ENCODE results near the gene DNM2. TPM values are rescaled to one million over a fixed set of nuclear protein-coding genes. Genes with fewer than 3 reads are reported as not detected.

The DNM2 gene
- total RNA-seq, 1 donor from 2014 or later = 184 TPM

- Mint-ChIP-seq H3K27me3 (ENCODE audit: unreplicated experiment) (peaks cover 15% of the 10 kb centered on the region), H3K4me3 (ENCODE audit: unreplicated experiment) (peak overlapping the region; percentile 59), H3K9me3 (ENCODE audit: unreplicated experiment) (peaks cover 6% of the 10 kb centered on the region), H3K27ac (ENCODE audit: unreplicated experiment) (no peak overlapping the region), H3K36me3 (ENCODE audit: low read depth, unreplicated experiment) (peaks cover 23% of the 10 kb centered on the region), H3K4me1 (ENCODE audit: unreplicated experiment) (peaks cover 35% of the 10 kb centered on the region)
- TF ChIP-seq CTCF (IDR thresholded peaks at IDR 0.05; ENCODE audit: unreplicated experiment) = no peak
- DNase-seq (ENCODE audit: low spot score) = no peak
These were observed 43.8 kb downstream of the DNM2 start for GRCh38 chr19:10761443-10762250.

- Mint-ChIP-seq H3K27me3 (ENCODE audit: unreplicated experiment) (peaks cover 12% of the 10 kb centered on the region), H3K4me3 (ENCODE audit: unreplicated experiment) (no peak overlapping the region), H3K9me3 (ENCODE audit: unreplicated experiment) (peaks cover 6% of the 10 kb centered on the region), H3K36me3 (ENCODE audit: low read depth, unreplicated experiment) (peaks cover 26% of the 10 kb centered on the region), H3K27ac (ENCODE audit: unreplicated experiment) (no peak overlapping the region), H3K4me1 (ENCODE audit: unreplicated experiment) (peaks cover 30% of the 10 kb centered on the region)
- no peak for TF ChIP-seq CTCF (IDR thresholded peaks at IDR 0.05; ENCODE audit: unreplicated experiment)
- DNase-seq (ENCODE audit: low spot score) = no peak
These were observed 44.8 kb downstream of the DNM2 start for GRCh38 chr19:10762656-10763055.

GRCh38 chr19:10763411-10763810, 45.5 kb downstream of the DNM2 start:
- Mint-ChIP-seq H3K9me3 (ENCODE audit: unreplicated experiment) (peaks cover 6% of the 10 kb centered on the region), H3K4me1 (ENCODE audit: unreplicated experiment) (peaks cover 31% of the 10 kb centered on the region), H3K27me3 (ENCODE audit: unreplicated experiment) (peaks cover 13% of the 10 kb centered on the region), H3K4me3 (ENCODE audit: unreplicated experiment) (no peak overlapping the region), H3K27ac (ENCODE audit: unreplicated experiment) (no peak overlapping the region), H3K36me3 (ENCODE audit: low read depth, unreplicated experiment) (peaks cover 26% of the 10 kb centered on the region)
- DNase-seq (ENCODE audit: low spot score) = no peak
- TF ChIP-seq CTCF (IDR thresholded peaks at IDR 0.05; ENCODE audit: unreplicated experiment) = no peak

GRCh38 chr19:10763828-10764339, 46.0 kb downstream of the DNM2 start:
- Mint-ChIP-seq H3K36me3 (ENCODE audit: low read depth, unreplicated experiment) (peaks cover 24% of the 10 kb centered on the region), H3K27ac (ENCODE audit: unreplicated experiment) (no peak overlapping the region), H3K4me3 (ENCODE audit: unreplicated experiment) (no peak overlapping the region), H3K4me1 (ENCODE audit: unreplicated experiment) (peaks cover 32% of the 10 kb centered on the region), H3K27me3 (ENCODE audit: unreplicated experiment) (peaks cover 9% of the 10 kb centered on the region), H3K9me3 (ENCODE audit: unreplicated experiment) (peaks cover 5% of the 10 kb centered on the region)
- no peak for TF ChIP-seq CTCF (IDR thresholded peaks at IDR 0.05; ENCODE audit: unreplicated experiment)
- DNase-seq (ENCODE audit: low spot score) = no peak

- no peak overlapping the region for H3K4me3 Mint-ChIP-seq (ENCODE audit: unreplicated experiment)
- DNase-seq (ENCODE audit: low spot score) = no peak
- H3K27ac Mint-ChIP-seq (ENCODE audit: unreplicated experiment) = peak overlapping the region; percentile 31
- TF ChIP-seq CTCF (IDR thresholded peaks at IDR 0.05; ENCODE audit: unreplicated experiment) = no peak
- H3K27me3 Mint-ChIP-seq (ENCODE audit: unreplicated experiment) = peaks cover 9% of the 10 kb centered on the region
- H3K4me1 Mint-ChIP-seq (ENCODE audit: unreplicated experiment) = peaks cover 32% of the 10 kb centered on the region
- H3K36me3 Mint-ChIP-seq (ENCODE audit: low read depth, unreplicated experiment) = peaks cover 18% of the 10 kb centered on the region
- H3K9me3 Mint-ChIP-seq (ENCODE audit: unreplicated experiment) = no peaks in the 10 kb centered on the region
These were observed 46.5 kb downstream of the DNM2 start for GRCh38 chr19:10764340-10764894.
